Measurements from ENCODE around the gene SLC25A25.

The SLC25A25 gene

GRCh38 chr9:128153947-128154695, 86.1 kb downstream of the SLC25A25 start:
- Histone ChIP-seq H3K27me3 (ENCODE audit: insufficient read depth, low read length, poor library complexity) (no peaks in the 10 kb centered on the region), H4K5ac (ENCODE audit: low read length) (no peak overlapping the region), H2AK5ac (ENCODE audit: low read length) (no peak overlapping the region), H3K4me1 (ENCODE audit: control insufficient read depth, low read depth, low read length) (no peaks in the 10 kb centered on the region), H2BK5ac (ENCODE audit: low read length) (no peak overlapping the region), H3K56ac (ENCODE audit: low read length) (no peak overlapping the region), H3K36me3 (ENCODE audit: control insufficient read depth, insufficient read depth, low read length) (no peaks in the 10 kb centered on the region), H3K79me2 (ENCODE audit: control insufficient read depth, insufficient read depth, low read length) (no peaks in the 10 kb centered on the region), H3K9ac (ENCODE audit: low read length) (no peak overlapping the region), H2BK15ac (replicated peaks; ENCODE audit: low read depth) (no peak overlapping the region), H3K18ac (ENCODE audit: low read length) (no peak overlapping the region), H3K4ac (ENCODE audit: low read depth, low read length) (no peak overlapping the region), H3K4me3 (ENCODE audit: low read length) (no peak overlapping the region), H3K27ac (ENCODE audit: low read depth, low read length) (no peak overlapping the region), H3K4me2 (ENCODE audit: low read length) (no peak overlapping the region), H4K8ac (ENCODE audit: low read depth, low read length) (no peak overlapping the region), H2BK120ac (ENCODE audit: low read depth, low read length) (no peak overlapping the region), H3K79me1 (ENCODE audit: low read length) (no peaks in the 10 kb centered on the region), H3K23ac (ENCODE audit: low read length) (no peak overlapping the region)
- no CpG with 5 or more reads among the region's 13 CpGs for WGBS (ENCODE audit: extremely low coverage, insufficient coverage, low lambda C conversion rate)
- DNase-seq: no peak

DNA sequence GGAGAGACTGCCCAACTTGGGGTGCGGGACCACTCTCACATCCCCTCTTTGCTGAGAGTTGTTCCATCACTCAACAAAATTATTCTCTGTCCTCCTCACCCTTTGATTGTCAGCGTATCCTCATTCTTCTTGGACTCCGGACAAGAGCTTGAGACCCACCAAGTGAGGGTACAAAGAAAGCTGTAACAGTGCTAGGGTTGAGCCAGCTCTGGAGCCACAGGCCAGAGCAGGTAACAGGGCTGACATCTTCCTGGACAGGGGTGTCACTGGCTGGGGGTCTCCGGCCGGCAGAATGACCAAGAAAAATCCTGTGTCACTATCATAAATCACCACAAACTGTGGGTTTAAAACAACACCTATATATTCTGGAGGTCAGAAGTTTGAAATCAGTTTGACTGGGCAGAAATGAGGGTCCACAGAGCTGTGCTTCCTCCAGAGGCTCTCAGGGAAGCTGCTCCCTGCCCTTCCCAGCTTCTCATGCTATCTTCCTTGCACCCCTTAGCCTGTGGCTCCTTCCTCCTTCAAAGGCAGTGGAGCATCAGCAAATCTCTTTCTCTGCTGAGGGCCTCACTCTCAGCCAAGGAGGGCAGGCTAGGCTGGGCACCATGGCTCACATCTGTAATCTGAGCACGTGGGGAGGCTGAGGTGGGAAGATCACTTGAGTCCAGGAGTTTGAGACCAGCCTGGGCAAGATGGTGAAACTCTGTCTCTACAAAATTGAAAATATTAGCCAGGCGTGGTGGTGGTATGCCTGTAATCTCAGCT, 87.9 kb downstream of the SLC25A25 start:
- Histone ChIP-seq H3K23ac (ENCODE audit: low read length) (no peak overlapping the region), H3K79me2 (ENCODE audit: control insufficient read depth, insufficient read depth, low read length) (no peaks in the 10 kb centered on the region), H2BK15ac (replicated peaks; ENCODE audit: low read depth) (no peak overlapping the region), H3K4ac (ENCODE audit: low read depth, low read length) (no peak overlapping the region), H2BK120ac (ENCODE audit: low read depth, low read length) (no peak overlapping the region), H3K4me2 (ENCODE audit: low read length) (no peak overlapping the region), H3K18ac (ENCODE audit: low read length) (no peak overlapping the region), H2AK5ac (ENCODE audit: low read length) (no peak overlapping the region), H4K5ac (ENCODE audit: low read length) (no peak overlapping the region), H3K36me3 (ENCODE audit: control insufficient read depth, insufficient read depth, low read length) (no peaks in the 10 kb centered on the region), H3K27ac (ENCODE audit: low read depth, low read length) (no peak overlapping the region), H3K79me1 (ENCODE audit: low read length) (no peaks in the 10 kb centered on the region), H3K9ac (ENCODE audit: low read length) (no peak overlapping the region), H3K56ac (ENCODE audit: low read length) (no peak overlapping the region), H2BK5ac (ENCODE audit: low read length) (no peak overlapping the region), H4K8ac (ENCODE audit: low read depth, low read length) (no peak overlapping the region), H3K4me3 (ENCODE audit: low read length) (no peak overlapping the region), H3K4me1 (ENCODE audit: control insufficient read depth, low read depth, low read length) (no peaks in the 10 kb centered on the region), H3K27me3 (ENCODE audit: insufficient read depth, low read length, poor library complexity) (no peaks in the 10 kb centered on the region)
- no peak for DNase-seq
- no CpG with 5 or more reads among the region's 7 CpGs for WGBS (ENCODE audit: extremely low coverage, insufficient coverage, low lambda C conversion rate)
